HCT116 (cell line): ENCODE data around the gene FAM20C.

Experiments
- CEBPB ChIP-seq: IDR thresholded peaks from 2 replicates; pipeline ENCODE4 v1.6.1; 2012; ENCODE audit warnings: low read depth
- CTCF ChIP-seq, 3 experiments: fragments of 200-600 bp in 1 of 3; sonication (generic) in 1 of 3; IDR thresholded peaks in 2 of 3; conservative IDR thresholded peaks in 1 of 3; 2 replicates each; pipeline ENCODE4 v1.5.1; 2012 to 2017; ENCODE audit warnings: low read depth in 2 of 3, low read length in 2 of 3, antibody characterized with exemption in 1 of 3, borderline replicate concordance in 1 of 3, control low read depth in 1 of 3, mild to moderate bottlenecking in 1 of 3, mixed read lengths in 1 of 3, mixed run types in 1 of 3, moderate library complexity in 1 of 3; ENCODE audit not compliant: insufficient read depth in 1 of 3
- POLR2A ChIP-seq: IDR thresholded peaks from 2 replicates; pipeline ENCODE4 v1.7.0; 2011; ENCODE audit warnings: borderline replicate concordance; ENCODE audit not compliant: insufficient read depth, insufficient read length; ENCODE audit errors: extremely low read depth
- POLR2AphosphoS5 ChIP-seq: IDR thresholded peaks from 2 replicates; pipeline ENCODE4 v1.6.1; 2011; ENCODE audit warnings: mild to moderate bottlenecking, low read depth, low read length, moderate library complexity

- TF ChIP-seq POLR2AphosphoS5 (no peak), POLR2A (no peak), CTCF (IDR thresholded peaks at IDR 0.05 in 2 of 3, conservative IDR thresholded peaks at IDR 0.05 in 1 of 3; ENCODE audit: borderline replicate concordance in 1 of 3, insufficient read depth in 1 of 3, low read depth in 2 of 3, low read length in 2 of 3) (no peak), CEBPB (no peak)
Measured at GRCh38 chr7:228610-229009, 36.2 kb downstream of the FAM20C start.
